H9 (cell line): ENCODE data around the gene PAK2. TPM values are rescaled to one million over a fixed set of nuclear protein-coding genes. Genes with fewer than 3 reads are reported as not detected.
"Not testable (repeated sequence)": the region's sequence is repeated elsewhere in the genome, so short reads cannot be mapped to it uniquely, and the experiment has no call there.

ENCODE experiments used
- DNase-seq: peaks from one replicate; pipeline ENCODE4 v3.0.0-alpha.2; 2017
- H2AFZ ChIP-seq: one replicate; pipeline ENCODE4 v1.6.1; 2013; ENCODE audit warnings: mild to moderate bottlenecking, low read length, control low read depth, moderate library complexity
- H2AK5ac ChIP-seq: 2 replicates; pipeline ENCODE4 v1.6.1; 2013; ENCODE audit warnings: low read length, control low read depth, mixed read lengths; ENCODE audit not compliant: insufficient read length
- H2BK120ac ChIP-seq: one replicate; pipeline ENCODE4 v1.6.1; 2013; ENCODE audit warnings: low read depth, mild to moderate bottlenecking, low read length, control low read depth, inconsistent platforms; ENCODE audit not compliant: poor library complexity, severe bottlenecking
- H2BK12ac ChIP-seq: 2 replicates; pipeline ENCODE4 v1.6.1; 2013; ENCODE audit warnings: low read length, control low read depth, mixed read lengths, low read depth; ENCODE audit not compliant: insufficient read length
- H2BK15ac ChIP-seq: 2 replicates; pipeline ENCODE4 v1.6.1; 2013; ENCODE audit warnings: low read depth, low read length, control low read depth
- H2BK20ac ChIP-seq: one replicate; pipeline ENCODE4 v1.6.1; 2013; ENCODE audit warnings: low read depth, mild to moderate bottlenecking, low read length, control low read depth, inconsistent platforms; ENCODE audit not compliant: poor library complexity, severe bottlenecking
- H2BK5ac ChIP-seq: 2 replicates; pipeline ENCODE4 v1.6.1; 2013; ENCODE audit warnings: low read length, control low read depth, mixed read lengths; ENCODE audit not compliant: insufficient read length
- H3K14ac ChIP-seq: 2 replicates; pipeline ENCODE4 v1.6.1; 2013; ENCODE audit warnings: low read length, control low read depth; ENCODE audit not compliant: insufficient read depth
- H3K18ac ChIP-seq: 2 replicates; pipeline ENCODE4 v1.6.1; 2013; ENCODE audit warnings: low read depth, mild to moderate bottlenecking, mixed read lengths, low read length, control low read depth; ENCODE audit not compliant: insufficient read length
- H3K23ac ChIP-seq: 2 replicates; pipeline ENCODE4 v1.6.1; 2013; ENCODE audit warnings: low read length, control low read depth, mixed read lengths, low read depth; ENCODE audit not compliant: insufficient read length
- H3K23me2 ChIP-seq: 2 replicates; pipeline ENCODE4 v1.6.1; 2013; ENCODE audit warnings: low read depth, mild to moderate bottlenecking, mixed read lengths, low read length, control low read depth; ENCODE audit not compliant: insufficient read length, poor library complexity, severe bottlenecking
- H3K27ac ChIP-seq: 2 replicates; pipeline ENCODE4 v1.5.1; 2013; ENCODE audit warnings: low read length, control low read depth, mixed read lengths, low read depth; ENCODE audit not compliant: insufficient read length
- H3K27me3 ChIP-seq: 2 replicates; pipeline ENCODE4 v1.6.1; 2013; ENCODE audit warnings: low read length, control low read depth, inconsistent platforms; ENCODE audit not compliant: insufficient read depth
- H3K4ac ChIP-seq: 2 replicates; pipeline ENCODE4 v1.6.1; 2013; ENCODE audit warnings: low read depth, mild to moderate bottlenecking, control low read depth, inconsistent platforms, low read length, moderate library complexity
- H3K4me1 ChIP-seq: 2 replicates; pipeline ENCODE4 v1.6.1; 2013; ENCODE audit warnings: low read length, control low read depth, inconsistent platforms; ENCODE audit not compliant: insufficient read depth
- H3K4me2 ChIP-seq: 2 replicates; pipeline ENCODE4 v1.6.1; 2013; ENCODE audit warnings: low read length, control low read depth, mixed read lengths; ENCODE audit not compliant: insufficient read length, insufficient read depth
- H3K56ac ChIP-seq: 2 replicates; pipeline ENCODE4 v1.6.1; 2013; ENCODE audit warnings: low read depth, mild to moderate bottlenecking, mixed read lengths, low read length, control low read depth; ENCODE audit not compliant: insufficient read length
- H3K79me1 ChIP-seq: 2 replicates; pipeline ENCODE4 v1.6.1; 2013; ENCODE audit warnings: low read depth, mild to moderate bottlenecking, moderate library complexity, low read length, control low read depth, inconsistent platforms; ENCODE audit not compliant: insufficient read depth, poor library complexity, severe bottlenecking
- H3K79me2 ChIP-seq: 2 replicates; pipeline ENCODE4 v1.6.1; 2013; ENCODE audit warnings: low read length, control low read depth, inconsistent platforms; ENCODE audit not compliant: insufficient read depth
- H3K9ac ChIP-seq: 2 replicates; pipeline ENCODE4 v1.6.1; 2013; ENCODE audit warnings: low read length, control low read depth, mixed read lengths; ENCODE audit not compliant: insufficient read length; ENCODE audit errors: extremely low read depth
- H3K9me3 ChIP-seq: one replicate; pipeline ENCODE4 v1.6.1; 2013; ENCODE audit warnings: low read depth, low read length, inconsistent platforms; ENCODE audit not compliant: control insufficient read depth
- H3T11ph ChIP-seq: one replicate; pipeline ENCODE4 v1.6.1; 2013; ENCODE audit warnings: mild to moderate bottlenecking, low read length, control low read depth, inconsistent platforms
- H4K20me1 ChIP-seq: one replicate; pipeline ENCODE4 v1.6.1; 2013; ENCODE audit not compliant: control insufficient read depth, insufficient read length, insufficient read depth
- H4K5ac ChIP-seq: 2 replicates; pipeline ENCODE4 v1.6.1; 2013; ENCODE audit warnings: low read depth, mild to moderate bottlenecking, mixed read lengths, low read length, control low read depth; ENCODE audit not compliant: insufficient read length
- H4K8ac ChIP-seq: replicated peaks from 2 replicates; pipeline ENCODE4 v1.6.1; 2013; ENCODE audit warnings: low read length, control low read depth, mixed read lengths, low read depth; ENCODE audit not compliant: insufficient read length
- H4K91ac ChIP-seq: 2 replicates; pipeline ENCODE4 v1.6.1; 2013; ENCODE audit warnings: low read depth, mild to moderate bottlenecking, moderate library complexity, mixed read lengths, low read length, control low read depth; ENCODE audit not compliant: insufficient read length
- H3K27ac Mint-ChIP-seq, 3 experiments: 2 replicates in 2 of 3; 3 replicates in 1 of 3; pipeline ENCODE4 v1.8.0; 2020 to 2021; ENCODE audit warnings: mixed read lengths in 3 of 3, mild to moderate bottlenecking in 1 of 3, moderate library complexity in 1 of 3
- H3K27me3 Mint-ChIP-seq: 2 replicates; pipeline ENCODE4 v1.8.0; 2021; ENCODE audit warnings: low read depth, mild to moderate bottlenecking, moderate library complexity, mixed read lengths
- H3K36me3 Mint-ChIP-seq, 3 experiments: 2 replicates in 2 of 3; 3 replicates in 1 of 3; pipeline ENCODE4 v1.8.0; 2020 to 2021; ENCODE audit warnings: low read depth in 3 of 3, mixed read lengths in 3 of 3; ENCODE audit not compliant: insufficient read depth in 1 of 3
- H3K4me1 Mint-ChIP-seq, 2 experiments: 2 replicates each; pipeline ENCODE4 v1.8.0; 2020; ENCODE audit warnings: mixed read lengths in 2 of 2
- H3K4me3 Mint-ChIP-seq, 2 experiments: 2 replicates in 1 of 2; 3 replicates in 1 of 2; pipeline ENCODE4 v1.8.0; 2020 to 2021; ENCODE audit warnings: mild to moderate bottlenecking in 2 of 2, mixed read lengths in 2 of 2, moderate library complexity in 1 of 2
- H3K9me3 Mint-ChIP-seq, 2 experiments: 2 replicates in 1 of 2; 3 replicates in 1 of 2; pipeline ENCODE4 v1.8.0; 2020; ENCODE audit warnings: mild to moderate bottlenecking in 2 of 2, mixed read lengths in 2 of 2, moderate library complexity in 1 of 2
- CTCF ChIP-seq: fragments of 200-600 bp; sonication (generic); conservative IDR thresholded peaks from 3 replicates; pipeline ENCODE4 v1.8.0; 2021; ENCODE audit warnings: antibody characterized with exemption, mild to moderate bottlenecking
- WGBS: extraction: QIAGEN DNeasy Blood & Tissue Kit; methylation state at CpG from one replicate; pipeline ENCODE4 v1.1.7; 2013; ENCODE audit warnings: missing lambda C conversion rate, low lambda C conversion rate, mixed read lengths; ENCODE audit not compliant: insufficient read length; ENCODE audit errors: extremely low coverage; 5-methylcytosine and 5-hydroxymethylcytosine counted together
- total RNA-seq: library from RNA; stranded (reverse); gene quantifications from 2 replicates; pipeline ENCODE4 v1.2.1, GENCODE V29; 2021

The PAK2 gene
- total RNA-seq, 1 experiment from 2014 or later = 65.7 TPM

- Histone ChIP-seq H3K4me1 (no peaks in the 10 kb centered on the region), H3K23me2 (no peaks in the 10 kb centered on the region), H2AFZ (no peak overlapping the region), H2BK20ac (no peak overlapping the region), H3K56ac (no peak overlapping the region), H3K9me3 (no peaks in the 10 kb centered on the region), H3K27me3 (no peaks in the 10 kb centered on the region), H4K20me1 (no peaks in the 10 kb centered on the region), H2BK5ac (no peak overlapping the region), H4K91ac (no peak overlapping the region), H3K4me2 (no peak overlapping the region), H3K14ac (no peak overlapping the region), H3K27ac (no peak overlapping the region), H3K18ac (no peak overlapping the region), H3K23ac (no peak overlapping the region), H2AK5ac (no peak overlapping the region), H2BK15ac (no peak overlapping the region), H3K79me1 (no peaks in the 10 kb centered on the region), H4K5ac (no peak overlapping the region), H3T11ph (no peak overlapping the region), H3K4ac (no peak overlapping the region), H3K9ac (no peak overlapping the region), H3K79me2 (no peaks in the 10 kb centered on the region), H2BK12ac (no peak overlapping the region), H2BK120ac (no peak overlapping the region), H4K8ac (no peak overlapping the region)
- Mint-ChIP-seq H3K36me3 (peaks cover 4 to 6% (median 5%) of the 10 kb centered on the region in 3 experiments; a peak in 5 of 7 replicates), H3K9me3 (peaks cover 19 to 23% of the 10 kb centered on the region in 2 experiments), H3K27me3 (no peaks in the 10 kb centered on the region), H3K4me3 (no peak overlapping the region), H3K27ac (no peak overlapping the region), H3K4me1 (peaks cover 0 to 4% of the 10 kb centered on the region in 2 experiments; a peak in 2 of 4 replicates)
- no peak for DNase-seq
- no CpG with 5 or more reads among the region's 9 CpGs for WGBS
- no peak for TF ChIP-seq CTCF
These were observed 103.9 kb downstream of the PAK2 start for GRCh38 chr3:196843435-196844110.

- not testable (repeated sequence) for H2AFZ ChIP-seq, H3K9ac ChIP-seq, H3K23ac ChIP-seq, H3K4me1 ChIP-seq, H4K5ac ChIP-seq, H3K14ac ChIP-seq, H3K4ac ChIP-seq, H2BK20ac ChIP-seq, H2BK5ac ChIP-seq, H3K4me1 Mint-ChIP-seq, H2BK15ac ChIP-seq, H3K23me2 ChIP-seq, H3K4me2 ChIP-seq, H3T11ph ChIP-seq, H2BK12ac ChIP-seq, H4K8ac ChIP-seq, H2BK120ac ChIP-seq, H3K79me2 ChIP-seq, H3K27me3 ChIP-seq, H4K91ac ChIP-seq, H3K27ac Mint-ChIP-seq, H4K20me1 ChIP-seq, H2AK5ac ChIP-seq, H3K4me3 Mint-ChIP-seq, H3K9me3 ChIP-seq, H3K79me1 ChIP-seq, H3K18ac ChIP-seq, DNase-seq, H3K27me3 Mint-ChIP-seq, H3K56ac ChIP-seq, H3K27ac ChIP-seq
- H3K9me3 Mint-ChIP-seq = peaks cover 28 to 33% of the 10 kb centered on the region in 2 experiments
- no CpG with 5 or more reads among the region's 22 CpGs for WGBS
- peaks cover 11 to 12% (median 11%) of the 10 kb centered on the region in 3 experiments for H3K36me3 Mint-ChIP-seq
These were observed 104.9 kb downstream of the PAK2 start for GRCh38 chr3:196844235-196845219.
